GM21423 (cell line): ENCODE data around the gene IL3.
"Not testable (repeated sequence)": the region's sequence is repeated elsewhere in the genome, so short reads cannot be mapped to it uniquely, and the experiment has no call there.

Experiments
- ATAC-seq: cut with Tn5 transposase; IDR thresholded peaks from one replicate; pipeline ENCODE4 v1.9.1; 2021; ENCODE audit warnings: mild to moderate bottlenecking, moderate library complexity; ENCODE audit not compliant: unreplicated experiment

IL3 gene

DNA sequence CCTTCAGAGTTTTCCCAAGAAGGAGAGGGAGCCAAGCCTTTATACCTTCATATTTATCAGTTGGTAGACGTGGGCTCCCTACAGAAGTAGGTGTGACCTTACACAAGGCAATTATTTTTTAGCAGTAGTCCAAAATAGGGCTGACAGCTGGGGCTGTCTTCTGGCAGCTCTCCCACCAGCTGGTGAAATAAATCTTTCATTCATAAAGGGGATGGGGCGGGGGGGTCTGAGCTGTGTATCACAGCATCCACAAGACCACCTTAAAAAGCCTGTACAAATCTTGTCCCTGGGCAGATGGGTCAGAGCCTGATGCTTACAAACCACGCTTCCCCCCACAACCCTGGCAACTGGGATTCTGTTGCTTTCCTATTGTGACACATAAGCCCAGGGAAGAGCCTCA is 32.8 kb downstream of the IL3 start:
- no peak for ATAC-seq

DNA sequence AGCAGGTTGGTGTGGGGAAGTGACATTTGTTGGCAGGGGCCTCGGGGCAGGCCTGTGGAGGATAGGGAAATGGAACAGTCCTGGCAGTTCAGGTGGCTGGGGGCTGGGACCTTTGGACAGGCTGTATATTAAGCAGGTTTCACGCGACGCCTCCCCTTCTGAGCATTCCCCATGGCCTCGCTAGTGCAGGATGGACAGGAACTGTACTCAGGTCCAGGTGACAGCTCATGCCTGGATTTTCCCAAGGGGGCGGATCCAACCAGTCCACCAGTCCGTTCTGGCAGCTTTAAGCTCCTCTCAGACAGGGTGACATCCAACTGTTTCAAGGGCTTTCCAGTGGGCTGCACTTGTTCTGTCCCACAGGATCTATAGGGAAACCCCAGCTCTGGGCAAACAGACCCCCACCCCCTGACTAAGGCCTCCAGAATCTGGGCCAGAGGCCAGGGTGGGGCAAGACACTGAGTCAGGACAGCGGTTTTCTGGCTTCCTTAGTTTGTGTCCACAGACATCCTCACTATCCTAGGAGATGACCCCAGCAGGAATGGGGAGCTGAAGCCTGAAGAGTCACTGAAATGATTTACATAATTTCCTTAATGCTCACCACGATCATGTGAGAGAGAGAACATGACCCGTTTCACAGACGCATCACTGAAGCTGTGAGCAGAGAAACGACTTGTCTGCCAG is 34.1 kb downstream of the IL3 start:
- no peak for ATAC-seq

DNA sequence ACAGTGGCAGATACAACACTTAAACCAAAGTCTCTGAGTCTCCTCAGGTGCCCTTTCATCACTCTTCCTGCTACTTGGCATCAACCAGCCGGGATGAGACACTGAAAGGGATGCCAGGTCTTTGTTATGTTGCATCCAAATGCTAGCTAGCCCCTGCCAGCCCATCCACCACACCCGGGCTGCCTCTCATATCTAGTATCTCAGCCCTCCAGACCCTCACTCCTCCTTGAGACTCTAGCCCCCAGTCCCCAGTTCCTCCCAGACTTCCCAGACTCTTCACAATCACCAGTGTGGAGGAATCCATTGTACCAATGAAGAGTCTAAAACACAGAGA is 34.6 kb downstream of the IL3 start:
- ATAC-seq, result no peak

DNA sequence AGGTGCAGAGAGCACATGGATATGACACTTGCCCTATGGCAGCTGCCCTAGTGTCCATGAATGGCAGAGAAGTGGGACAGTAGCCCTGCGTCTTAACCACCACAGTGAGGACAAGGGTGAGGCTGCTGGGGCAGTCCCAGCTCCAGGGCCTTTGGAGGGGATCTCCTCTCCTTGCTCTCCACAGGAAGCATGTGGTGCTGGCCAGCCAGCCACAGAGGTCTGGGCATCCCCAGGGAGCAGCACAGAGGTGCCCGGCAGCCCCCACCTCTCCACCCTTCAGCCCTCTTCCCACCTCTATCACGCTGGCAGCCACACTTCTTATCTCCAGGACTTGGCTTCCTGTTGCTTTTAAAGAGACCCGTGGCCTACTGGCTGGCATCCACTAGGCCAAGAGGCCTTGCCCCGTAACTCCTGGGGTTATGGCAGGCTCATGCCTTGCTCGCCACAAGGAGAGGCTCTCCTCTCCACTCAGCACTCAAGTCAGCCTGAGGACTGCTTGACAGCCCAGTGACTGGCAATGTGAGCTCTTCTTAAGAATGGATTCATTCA is 35.0 kb downstream of the IL3 start:
- no peak for ATAC-seq

DNA sequence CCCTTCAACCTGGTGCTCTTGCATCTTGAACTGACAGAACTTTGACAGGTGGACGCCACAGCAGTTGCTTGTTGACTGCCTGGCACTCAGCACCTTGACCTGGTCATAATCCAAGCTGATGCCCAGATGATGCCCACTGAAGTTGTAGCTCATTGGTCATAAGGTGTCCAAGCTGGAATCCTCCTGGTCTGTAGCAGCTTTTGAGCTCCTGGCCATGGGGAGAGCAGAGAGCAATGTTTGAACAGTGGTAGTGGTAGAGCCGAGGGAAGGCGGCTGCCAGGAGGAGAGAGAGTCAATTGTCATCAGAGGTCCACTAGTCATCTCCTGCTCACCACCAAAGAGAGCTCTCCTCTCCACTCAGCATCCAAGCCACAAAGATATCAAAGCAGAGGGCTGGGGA is 36.4 kb downstream of the IL3 start:
- no peak for ATAC-seq

DNA sequence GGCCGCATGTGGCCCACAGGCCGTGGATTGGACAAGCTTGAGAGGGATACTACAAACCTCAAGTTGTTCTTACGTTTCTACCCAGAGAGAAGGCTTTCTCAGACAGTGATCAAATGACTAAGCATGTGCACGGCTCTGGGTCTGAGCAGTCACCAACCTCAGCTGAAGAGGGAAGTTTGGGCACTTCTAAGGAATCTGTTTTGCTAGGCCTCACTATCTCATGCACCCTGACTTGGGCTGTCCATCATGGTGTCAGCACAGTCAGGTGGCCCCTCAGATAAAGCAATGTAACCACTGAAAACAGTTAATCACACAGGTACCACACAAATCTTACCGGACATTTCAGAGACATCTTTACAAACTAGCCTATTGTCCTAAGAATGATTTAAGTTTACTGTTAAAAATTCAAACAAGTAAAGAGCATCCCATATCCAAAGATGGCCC is 37.7 kb downstream of the IL3 start:
- ATAC-seq, result no peak

DNA sequence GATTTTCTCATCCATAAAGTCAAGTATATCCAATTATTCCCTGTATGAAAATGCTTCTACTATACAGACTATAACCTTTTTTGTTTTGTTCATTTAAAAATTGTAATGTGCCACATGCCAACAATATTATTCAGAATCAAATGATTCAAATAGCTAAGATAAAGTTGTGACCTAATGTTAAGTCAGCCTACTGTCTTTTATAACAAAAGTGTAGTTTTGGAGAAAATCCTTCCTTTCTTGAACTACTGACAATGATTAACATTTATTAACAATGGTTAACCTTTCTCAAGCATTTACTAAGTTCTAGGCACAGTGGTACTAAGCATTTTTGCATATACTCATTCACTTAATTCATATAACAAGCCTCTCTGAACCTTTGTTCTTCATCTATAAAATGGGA is 38.2 kb downstream of the IL3 start:
- no peak for ATAC-seq

DNA sequence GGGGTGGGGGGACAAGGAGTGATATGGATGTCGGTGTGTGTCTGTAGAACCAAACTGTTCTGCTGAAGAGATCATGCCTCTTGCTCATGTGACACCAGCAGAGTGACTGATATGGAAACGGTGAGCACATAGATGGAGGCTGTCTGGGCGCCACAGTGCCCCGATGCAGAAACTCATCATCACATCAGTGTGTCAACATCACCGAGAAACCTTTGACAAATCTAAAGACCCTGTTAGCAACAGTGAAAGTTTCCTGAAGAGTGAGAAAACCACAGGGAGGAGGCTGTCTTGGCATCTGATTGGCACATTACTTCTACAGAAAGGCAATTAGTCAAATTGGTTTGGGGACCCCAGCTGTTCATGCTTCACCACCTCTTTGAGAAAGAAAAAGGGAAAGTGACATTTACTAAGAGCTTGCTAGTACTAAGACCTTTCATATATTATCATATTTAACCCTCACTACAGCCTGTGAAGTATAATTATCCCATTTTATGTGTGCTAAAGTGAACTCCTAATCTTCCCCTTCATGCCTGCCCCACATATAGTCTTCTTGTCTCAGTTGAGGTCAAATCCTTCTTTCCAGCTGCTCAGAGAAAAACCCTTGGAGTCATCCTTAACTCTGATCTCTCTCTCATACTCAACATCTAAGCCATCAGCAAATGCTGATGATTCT is 38.8 kb downstream of the IL3 start:
- peak; percentile 42 for ATAC-seq

DNA sequence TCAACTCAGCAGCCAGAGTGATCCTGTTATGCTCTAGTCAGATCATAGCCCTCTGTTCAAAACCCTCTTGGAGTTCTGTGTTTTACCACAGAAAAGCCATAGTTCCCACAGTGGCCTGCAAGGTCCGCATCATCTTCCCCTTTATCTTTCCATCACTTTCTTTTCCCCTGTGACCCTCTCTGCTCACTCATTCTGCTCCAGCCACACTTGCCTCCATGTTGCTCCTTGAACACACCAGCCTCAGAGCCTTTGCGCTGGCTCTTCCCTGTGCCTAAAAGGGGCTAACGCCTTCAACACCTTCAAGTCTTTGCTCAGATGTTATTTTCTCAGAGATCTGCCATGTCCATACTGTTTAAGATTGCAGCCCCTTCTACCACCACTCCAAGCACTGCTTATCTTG is 39.5 kb downstream of the IL3 start:
- ATAC-seq, result no peak

DNA sequence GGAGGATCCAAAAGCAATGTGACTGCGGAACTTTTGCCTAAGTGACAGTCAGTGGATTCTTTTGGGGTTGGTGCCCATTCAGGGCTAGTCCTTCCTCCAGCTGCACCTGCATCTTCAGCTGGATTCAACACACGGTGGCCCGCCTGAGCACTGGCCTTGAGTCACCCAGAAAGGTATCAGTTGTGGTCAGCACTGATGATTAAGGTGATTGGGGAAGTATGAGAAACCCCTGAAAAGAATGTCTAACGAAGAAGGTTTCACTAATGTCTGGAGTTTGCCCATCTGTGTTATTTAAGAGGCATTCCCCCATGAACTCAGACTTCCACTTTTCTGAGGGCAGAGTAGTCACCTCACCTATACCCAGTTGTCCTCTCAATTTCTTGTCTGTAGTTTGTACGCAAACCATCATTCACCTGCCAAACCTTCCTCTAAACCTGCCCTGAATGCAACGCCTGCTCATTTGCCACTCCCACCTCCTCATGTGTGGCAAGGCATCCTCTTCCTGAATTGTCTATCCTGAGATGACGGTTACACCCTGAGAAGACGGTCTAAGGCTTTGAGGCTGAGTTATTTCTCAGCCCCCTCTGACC is 40.3 kb downstream of the IL3 start:
- peak; percentile 36 for ATAC-seq

DNA sequence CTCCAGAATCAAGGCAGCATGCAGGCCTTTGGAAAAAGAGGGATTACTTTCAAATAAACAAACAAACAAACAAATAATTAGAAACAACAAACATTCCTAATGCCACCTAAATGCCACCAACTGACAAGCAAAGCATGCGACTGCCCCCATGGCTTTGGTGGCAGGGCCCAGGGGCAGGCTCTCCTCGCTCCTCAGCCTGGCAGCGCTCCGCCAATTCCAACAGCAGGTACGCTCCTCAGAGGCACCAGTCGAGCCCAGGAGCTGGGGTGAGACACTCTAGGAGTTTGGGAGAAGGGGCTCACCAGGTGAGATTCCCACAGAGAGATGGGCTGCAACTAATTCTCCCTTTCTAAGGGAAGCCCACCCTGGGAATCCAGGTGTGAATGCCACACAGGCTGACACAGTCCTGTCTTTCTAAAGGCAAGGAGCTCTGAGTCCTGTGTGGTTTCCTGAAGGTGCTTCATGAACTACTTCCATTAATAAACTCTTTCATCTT is 41.0 kb downstream of the IL3 start:
- no peak for ATAC-seq

DNA sequence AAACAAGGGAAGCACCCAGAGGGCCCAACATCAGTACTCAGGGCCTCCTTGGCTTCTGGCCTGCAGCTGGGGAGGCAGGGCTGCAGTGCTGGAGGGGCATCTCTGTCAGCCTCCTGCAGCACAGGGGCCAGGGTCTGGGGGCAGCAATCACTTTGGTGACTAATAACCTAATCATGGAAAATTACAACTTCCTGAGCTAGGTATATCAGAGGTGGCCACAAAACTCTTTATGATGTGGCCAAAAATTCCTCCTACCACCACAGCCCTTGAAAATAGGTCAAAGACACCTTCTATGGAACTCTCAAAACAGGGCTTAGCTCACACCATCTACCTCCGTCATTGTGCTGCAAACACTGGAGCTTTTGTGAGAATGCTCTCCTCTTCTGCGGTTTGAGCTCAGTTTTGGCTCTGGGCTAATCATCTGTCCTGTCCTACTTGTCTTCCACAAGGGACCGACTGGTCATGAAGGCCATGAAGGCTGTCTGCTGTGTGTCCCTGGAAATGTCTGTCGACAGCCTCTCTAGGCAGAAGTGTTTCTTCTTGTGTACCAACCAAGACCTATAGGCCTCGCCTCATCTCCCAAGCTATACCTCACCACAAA is 41.7 kb downstream of the IL3 start:
- no peak for ATAC-seq

DNA sequence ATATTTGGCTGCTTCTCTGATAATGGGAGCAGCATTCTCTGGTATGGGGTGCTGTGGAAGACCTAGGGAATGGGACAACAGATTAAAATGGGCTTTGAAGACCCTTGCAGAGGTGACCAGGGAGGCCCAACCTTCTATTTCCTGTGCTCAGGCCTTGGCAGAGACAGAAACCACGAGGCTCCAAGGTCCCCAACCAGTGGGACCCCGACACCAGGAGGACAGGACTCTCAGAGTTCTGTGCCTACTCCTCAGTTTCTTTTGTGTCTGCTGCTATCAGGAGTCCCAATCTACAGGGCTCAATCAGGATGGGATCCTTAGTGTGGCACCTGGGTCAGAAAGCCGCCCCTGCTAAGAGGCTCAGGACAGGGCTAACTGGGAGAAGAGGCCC is 42.5 kb downstream of the IL3 start:
- no peak for ATAC-seq

DNA sequence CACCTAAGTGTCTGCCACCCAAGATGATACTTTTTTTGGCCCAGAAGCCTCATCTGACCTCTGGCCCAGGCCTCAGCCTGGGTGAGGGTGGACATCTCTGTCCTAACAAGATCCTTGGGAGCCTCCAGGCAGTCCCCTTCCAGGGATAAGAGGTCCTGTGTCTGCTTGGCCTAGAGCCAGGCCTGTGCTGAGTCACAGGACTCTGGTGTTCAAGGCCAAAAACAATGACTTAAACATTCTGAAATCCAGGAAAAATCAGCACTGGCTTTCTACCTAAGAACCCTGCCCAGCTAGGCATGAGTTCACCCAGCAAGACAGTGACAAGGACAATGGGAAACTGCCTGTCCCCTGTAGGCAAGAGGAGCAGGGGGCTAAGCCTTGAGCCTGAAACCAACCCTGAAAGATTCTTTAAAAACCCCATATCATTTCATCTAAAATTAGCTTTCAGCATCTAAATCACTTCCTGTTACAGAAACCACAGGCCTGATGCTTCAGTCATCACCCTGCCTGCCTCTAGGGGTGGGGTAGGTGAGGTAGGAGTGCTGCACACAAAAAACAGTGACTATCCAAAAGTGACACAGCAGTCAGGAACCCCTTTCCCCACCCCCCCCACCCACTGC is 43.0 kb downstream of the IL3 start:
- ATAC-seq, result peak; percentile 62

DNA sequence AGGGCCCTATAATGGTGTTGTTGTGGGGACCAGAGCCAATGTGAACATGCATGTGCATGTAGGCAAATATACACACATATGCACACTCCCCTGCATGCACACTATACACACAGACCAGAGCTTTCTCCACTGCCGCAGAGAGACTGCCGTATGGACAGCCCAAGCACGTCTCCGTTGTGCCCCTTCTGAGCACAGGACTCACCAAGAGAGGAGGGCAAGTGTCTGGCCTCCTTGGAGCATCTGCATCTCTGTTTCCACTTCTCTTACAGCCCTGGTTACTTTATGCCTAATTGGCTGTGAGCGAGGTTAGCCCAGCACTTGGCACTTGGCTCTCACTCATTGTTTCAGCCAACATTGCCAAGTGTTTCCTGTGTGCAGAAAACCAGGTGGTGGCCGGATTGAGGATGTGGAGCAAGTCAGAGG is 43.5 kb downstream of the IL3 start:
- peak; percentile 13 for ATAC-seq

DNA sequence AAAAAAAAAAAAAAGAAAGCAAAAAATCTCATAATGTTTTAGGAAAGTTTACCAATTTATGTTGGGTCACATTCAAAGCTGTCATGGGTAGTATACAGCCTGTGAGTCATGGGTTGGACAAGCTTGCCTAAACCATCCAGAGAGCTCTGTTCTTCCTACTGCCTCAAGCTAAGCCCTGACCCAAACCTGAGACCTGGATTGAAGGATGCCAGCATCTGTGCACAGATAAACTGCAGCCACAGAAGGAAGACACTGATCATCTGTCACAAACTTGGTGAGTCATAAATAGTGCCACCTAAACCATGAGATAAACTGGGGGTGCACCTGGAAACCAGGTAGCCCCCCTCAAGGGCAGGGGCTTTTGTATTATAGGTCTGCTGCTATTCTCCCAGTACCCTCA is 44.1 kb downstream of the IL3 start:
- no peak for ATAC-seq

DNA sequence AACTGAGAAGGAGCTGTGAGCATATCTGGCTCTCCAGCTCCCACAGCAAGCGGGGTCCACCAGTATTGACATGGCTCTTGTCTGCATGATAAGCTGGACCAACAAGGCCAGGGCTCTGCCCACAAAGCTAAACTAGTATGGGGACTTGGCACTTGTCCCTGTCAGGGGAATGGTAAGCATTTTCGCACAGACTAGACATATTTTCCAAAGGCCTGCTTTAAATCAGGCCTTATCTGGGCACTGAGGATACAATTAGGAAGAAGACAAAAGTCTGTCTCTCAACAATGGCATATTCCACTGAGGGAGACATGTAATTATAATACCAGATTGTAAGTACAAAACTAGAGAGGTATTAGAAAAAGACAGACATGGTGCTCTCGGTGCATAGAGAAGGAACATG is 45.2 kb downstream of the IL3 start:
- ATAC-seq, result no peak

DNA sequence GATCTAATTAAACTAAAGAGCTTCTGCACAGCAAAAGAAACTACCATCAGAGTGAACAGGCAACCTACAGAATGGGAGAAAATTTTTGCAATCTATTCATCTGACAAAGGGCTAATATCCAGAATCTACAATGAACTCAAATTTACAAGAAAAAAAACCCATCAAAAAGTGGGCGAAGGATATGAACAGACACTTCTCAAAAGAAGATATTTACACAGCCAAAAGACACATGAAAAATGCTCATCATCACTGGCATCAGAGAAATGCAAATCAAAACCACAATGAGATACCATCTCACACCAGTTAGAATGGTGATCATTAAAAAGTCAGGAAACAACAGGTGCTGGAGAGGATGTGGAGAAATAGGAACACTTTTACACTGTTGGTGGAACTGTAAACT is 48.0 kb downstream of the IL3 start:
- not testable (repeated sequence) for ATAC-seq

DNA sequence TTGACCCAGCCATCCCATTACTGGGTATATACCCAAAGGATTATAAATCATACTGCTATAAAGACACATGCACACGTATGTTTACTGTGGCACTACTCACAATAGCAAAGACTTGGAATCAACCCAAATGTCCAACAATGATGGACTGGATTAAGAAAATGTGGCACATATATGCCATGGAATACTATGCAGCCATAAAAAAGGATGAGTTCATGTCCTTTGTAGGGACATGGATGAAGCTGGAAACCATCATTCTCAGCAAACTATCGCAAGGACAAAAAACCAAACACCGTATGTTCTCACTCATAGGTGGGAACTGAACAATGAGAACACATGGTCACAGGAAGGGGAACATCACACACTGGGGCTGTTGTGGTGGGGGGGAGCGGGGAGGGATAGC is 48.5 kb downstream of the IL3 start:
- not testable (repeated sequence) for ATAC-seq

DNA sequence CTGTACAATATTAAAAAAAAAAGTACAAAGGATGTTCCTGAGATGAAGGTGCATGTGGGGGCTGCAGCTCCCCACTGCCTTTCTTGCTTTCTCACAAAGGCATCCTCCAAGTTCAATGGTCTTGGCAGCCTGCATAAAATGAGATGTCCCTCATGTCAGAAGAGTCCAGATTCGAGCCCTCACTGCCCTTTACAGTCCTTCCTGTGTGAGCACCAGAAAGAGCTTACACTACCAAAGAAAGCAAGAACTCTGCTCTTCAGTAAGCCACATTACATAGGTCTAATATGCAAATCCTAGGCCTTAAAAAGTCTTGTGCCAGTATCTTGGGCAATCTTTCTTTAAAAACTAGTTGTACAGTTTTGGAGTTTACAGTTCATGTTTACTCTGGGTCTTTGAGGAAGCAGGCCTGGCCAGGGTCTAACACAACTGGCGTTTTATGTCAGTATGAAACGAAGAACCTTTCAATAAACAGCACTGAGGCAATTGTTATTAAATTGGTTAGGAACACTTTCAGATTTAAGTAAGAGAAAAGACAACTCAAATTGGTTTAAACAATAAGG is 49.1 kb downstream of the IL3 start:
- no peak for ATAC-seq

DNA sequence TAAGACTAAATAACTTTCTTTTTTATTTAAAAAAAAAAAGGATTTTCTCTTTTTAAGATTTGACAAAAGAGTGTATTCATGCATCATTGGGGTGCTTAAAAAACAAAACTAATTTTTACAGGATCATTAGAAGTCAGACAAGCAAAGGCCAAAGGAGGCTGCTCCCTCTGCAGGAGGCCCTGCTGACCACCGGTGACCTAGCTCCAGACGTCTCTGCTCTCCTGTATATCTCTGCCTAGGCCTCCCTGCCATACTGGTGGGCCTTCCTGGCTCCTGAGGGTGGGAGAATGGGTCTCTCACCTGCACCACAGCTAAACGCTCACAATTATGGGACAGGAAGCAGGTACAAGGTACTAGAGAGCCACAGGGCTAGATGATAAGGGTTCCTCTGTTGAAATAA is 49.7 kb downstream of the IL3 start:
- no peak for ATAC-seq
